Osteoblast (primary cell): Measurements from ENCODE around the gene SERINC3. TPM values are rescaled to one million over a fixed set of nuclear protein-coding genes. Genes with fewer than 3 reads are reported as not detected.
A peak's percentile ranks its signal among the peaks of the same experiment; 100 is the strongest.

Experiments used
- DNase-seq: peaks from one replicate; pipeline ENCODE4 v3.0.0; 2011; ENCODE audit warnings: low spot score, mixed read lengths; ENCODE audit not compliant: insufficient read length; ENCODE audit errors: missing footprints
- H2AFZ ChIP-seq: 2 replicates; pipeline ENCODE4 v1.6.0; 2011; ENCODE audit warnings: mild to moderate bottlenecking, low read length
- H3K27ac ChIP-seq: 2 replicates; pipeline ENCODE4 v1.5.1; 2011; ENCODE audit warnings: mild to moderate bottlenecking, low read depth, low read length, moderate library complexity
- H3K27me3 ChIP-seq: 2 replicates; pipeline ENCODE4 v1.6.0; 2012; ENCODE audit warnings: mild to moderate bottlenecking, control low read depth, inconsistent platforms, low read length, moderate library complexity; ENCODE audit not compliant: insufficient read depth
- H3K36me3 ChIP-seq: 2 replicates; pipeline ENCODE4 v1.5.1; 2011; ENCODE audit warnings: mild to moderate bottlenecking, low read length, control low read depth, moderate library complexity; ENCODE audit not compliant: insufficient read depth
- H3K4me1 ChIP-seq: 2 replicates; pipeline ENCODE4 v1.5.1; 2011; ENCODE audit warnings: mild to moderate bottlenecking, low read length, control low read depth, moderate library complexity; ENCODE audit not compliant: insufficient read depth
- H3K4me2 ChIP-seq: 2 replicates; pipeline ENCODE4 v1.6.0; 2011; ENCODE audit warnings: mild to moderate bottlenecking, low read length; ENCODE audit not compliant: insufficient read depth
- H3K4me3 ChIP-seq: fragments of 200-600 bp; sonication (generic); 3 replicates; pipeline ENCODE4 v1.5.1; 2012; ENCODE audit warnings: mild to moderate bottlenecking, low read length, inconsistent platforms; ENCODE audit not compliant: insufficient read depth
- H3K79me2 ChIP-seq: 2 replicates; pipeline ENCODE4 v1.6.0; 2012; ENCODE audit warnings: mild to moderate bottlenecking, low read length, control low read depth, inconsistent platforms; ENCODE audit not compliant: insufficient read depth
- H3K9me3 ChIP-seq: 2 replicates; pipeline ENCODE4 v1.5.1; 2011; ENCODE audit warnings: low read depth, low read length, control low read depth
- H4K20me1 ChIP-seq: 2 replicates; pipeline ENCODE4 v1.6.0; 2012; ENCODE audit warnings: mild to moderate bottlenecking, low read length, control low read depth; ENCODE audit not compliant: insufficient read depth
- total RNA-seq: library from RNA; depleted of rRNA; stranded (reverse); fragments of >200 nt; gene quantifications from 2 replicates; pipeline ENCODE4 v1.2.3, GENCODE V29; 2012
- TF ChIP-seq, protein P1 (sequence below): IDR thresholded peaks from 2 replicates; pipeline ENCODE4 v1.5.1; 2011; ENCODE audit warnings: mild to moderate bottlenecking, low read depth, low read length, moderate library complexity; ENCODE audit errors: extremely low read depth

Gene SERINC3
- total RNA-seq, 1 donor = 167 TPM

DNA sequence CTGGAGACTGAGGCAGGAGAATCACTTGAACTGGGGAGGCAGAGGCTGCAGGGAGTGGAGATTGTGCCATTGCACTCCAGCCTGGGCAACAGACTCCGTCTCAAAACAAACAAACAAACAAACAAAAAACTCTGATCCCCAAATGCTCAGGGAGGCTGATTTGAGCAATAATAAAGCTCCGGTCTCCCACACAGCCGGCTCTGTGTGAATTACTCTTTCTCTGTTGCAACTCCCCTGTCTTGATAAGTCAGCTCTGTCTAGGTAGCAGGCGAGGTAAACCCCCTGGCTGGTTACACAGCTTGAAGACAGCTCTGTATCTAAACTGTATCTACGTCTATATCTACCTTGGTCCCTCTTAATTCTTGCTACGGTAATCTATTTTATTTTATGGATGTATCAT lies 6.4 kb upstream of the SERINC3 start:
- H3K36me3 ChIP-seq = no peaks in the 10 kb centered on the region
- H2AFZ ChIP-seq = no peak overlapping the region
- H4K20me1 ChIP-seq = no peaks in the 10 kb centered on the region
- no peak overlapping the region for H3K4me3 ChIP-seq
- TF ChIP-seq, protein P1, sequence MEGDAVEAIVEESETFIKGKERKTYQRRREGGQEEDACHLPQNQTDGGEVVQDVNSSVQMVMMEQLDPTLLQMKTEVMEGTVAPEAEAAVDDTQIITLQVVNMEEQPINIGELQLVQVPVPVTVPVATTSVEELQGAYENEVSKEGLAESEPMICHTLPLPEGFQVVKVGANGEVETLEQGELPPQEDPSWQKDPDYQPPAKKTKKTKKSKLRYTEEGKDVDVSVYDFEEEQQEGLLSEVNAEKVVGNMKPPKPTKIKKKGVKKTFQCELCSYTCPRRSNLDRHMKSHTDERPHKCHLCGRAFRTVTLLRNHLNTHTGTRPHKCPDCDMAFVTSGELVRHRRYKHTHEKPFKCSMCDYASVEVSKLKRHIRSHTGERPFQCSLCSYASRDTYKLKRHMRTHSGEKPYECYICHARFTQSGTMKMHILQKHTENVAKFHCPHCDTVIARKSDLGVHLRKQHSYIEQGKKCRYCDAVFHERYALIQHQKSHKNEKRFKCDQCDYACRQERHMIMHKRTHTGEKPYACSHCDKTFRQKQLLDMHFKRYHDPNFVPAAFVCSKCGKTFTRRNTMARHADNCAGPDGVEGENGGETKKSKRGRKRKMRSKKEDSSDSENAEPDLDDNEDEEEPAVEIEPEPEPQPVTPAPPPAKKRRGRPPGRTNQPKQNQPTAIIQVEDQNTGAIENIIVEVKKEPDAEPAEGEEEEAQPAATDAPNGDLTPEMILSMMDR = no peak
- peaks cover 21% of the 10 kb centered on the region for H3K4me1 ChIP-seq
- H3K79me2 ChIP-seq = peaks cover 10% of the 10 kb centered on the region
- no peaks in the 10 kb centered on the region for H3K9me3 ChIP-seq
- H3K27ac ChIP-seq = no peak overlapping the region
- H3K4me2 ChIP-seq = no peak overlapping the region
- H3K27me3 ChIP-seq = no peaks in the 10 kb centered on the region
- DNase-seq = no peak

DNA sequence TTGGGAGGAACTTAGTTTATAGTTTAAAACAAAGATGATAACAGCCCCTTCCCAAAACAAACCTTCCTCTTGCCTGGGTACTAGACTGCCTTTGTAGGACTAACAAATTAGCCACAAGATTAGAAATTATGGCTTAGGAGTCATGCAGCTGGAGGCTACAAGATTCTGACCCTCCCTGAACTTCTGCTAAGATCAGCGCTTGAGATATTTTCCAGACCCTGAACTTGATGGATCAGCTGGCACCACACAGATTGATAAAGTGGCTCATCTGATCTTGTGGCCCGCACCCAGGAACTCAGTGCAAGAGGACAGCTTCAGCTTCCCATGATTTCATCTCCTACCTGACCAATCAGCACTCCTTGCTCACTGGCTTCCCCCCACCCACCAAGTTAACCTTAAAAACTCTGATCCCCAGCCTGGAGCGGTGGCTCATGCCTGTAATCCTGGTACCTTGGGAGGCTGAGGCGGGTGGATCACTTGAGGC lies 5.9 kb upstream of the SERINC3 start:
- no peaks in the 10 kb centered on the region for H4K20me1 ChIP-seq
- no peak overlapping the region for H3K4me3 ChIP-seq
- H3K4me1 ChIP-seq = peaks cover 17% of the 10 kb centered on the region
- TF ChIP-seq, protein P1 = no peak
- no peak overlapping the region for H3K27ac ChIP-seq
- no peak overlapping the region for H3K4me2 ChIP-seq
- no peak overlapping the region for H2AFZ ChIP-seq
- H3K9me3 ChIP-seq = no peaks in the 10 kb centered on the region
- H3K27me3 ChIP-seq = no peaks in the 10 kb centered on the region
- peaks cover 7% of the 10 kb centered on the region for H3K79me2 ChIP-seq
- DNase-seq = no peak
- H3K36me3 ChIP-seq = no peaks in the 10 kb centered on the region

DNA sequence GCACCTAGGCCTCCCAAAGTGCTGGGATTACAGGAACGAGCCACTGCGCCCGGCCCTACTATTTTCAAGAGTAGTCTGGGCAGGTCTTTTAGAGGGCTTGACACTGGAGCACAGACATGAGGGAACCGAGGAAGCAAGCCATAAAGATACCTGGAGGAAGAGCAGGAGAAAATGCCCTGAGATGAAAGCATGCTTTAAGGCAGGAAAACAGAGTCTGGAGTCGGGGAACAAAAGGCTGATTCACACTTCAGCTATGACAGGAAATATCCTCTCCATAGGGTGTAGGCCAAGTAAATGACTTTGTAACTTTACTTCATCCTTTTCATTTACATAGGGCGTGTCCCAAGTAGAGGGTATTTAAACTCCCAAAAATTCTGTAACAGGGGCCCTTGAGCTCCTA lies 4.3 kb upstream of the SERINC3 start:
- peak overlapping the region; percentile 66 for H2AFZ ChIP-seq
- DNase-seq = no peak
- no peak overlapping the region for H3K27ac ChIP-seq
- peaks cover 11% of the 10 kb centered on the region for H3K4me1 ChIP-seq
- H3K27me3 ChIP-seq = no peaks in the 10 kb centered on the region
- peak overlapping the region; percentile 10 for H3K4me2 ChIP-seq
- no peaks in the 10 kb centered on the region for H3K9me3 ChIP-seq
- TF ChIP-seq, protein P1 = no peak
- no peaks in the 10 kb centered on the region for H3K36me3 ChIP-seq
- H3K79me2 ChIP-seq = peaks cover 7% of the 10 kb centered on the region
- peaks cover 3% of the 10 kb centered on the region for H4K20me1 ChIP-seq
- H3K4me3 ChIP-seq = no peak overlapping the region

DNA sequence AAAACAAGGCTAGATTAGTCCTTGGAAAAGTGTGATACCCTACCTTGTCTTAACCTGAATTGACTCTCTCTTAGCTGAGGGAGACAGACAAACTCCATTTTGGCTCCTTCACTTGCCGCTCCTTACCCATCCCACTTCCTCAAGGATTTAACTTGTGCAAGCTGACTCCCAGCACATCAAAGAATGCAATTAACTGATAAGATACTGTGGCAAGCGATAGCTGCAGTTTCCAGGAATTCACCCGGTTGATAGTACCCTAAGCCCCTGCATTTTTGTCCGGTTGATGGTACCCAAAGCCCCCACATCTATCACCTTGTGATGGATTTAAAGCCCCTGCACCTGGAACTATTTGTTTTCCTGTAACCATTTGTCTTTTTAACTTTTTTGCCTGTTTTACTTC lies 1.9 kb upstream of the SERINC3 start:
- no peak overlapping the region for H2AFZ ChIP-seq
- DNase-seq = no peak
- no peak overlapping the region for H3K27ac ChIP-seq
- H3K36me3 ChIP-seq = no peaks in the 10 kb centered on the region
- H3K79me2 ChIP-seq = peaks cover 31% of the 10 kb centered on the region
- H4K20me1 ChIP-seq = peaks cover 17% of the 10 kb centered on the region
- no peak overlapping the region for H3K4me2 ChIP-seq
- H3K9me3 ChIP-seq = no peaks in the 10 kb centered on the region
- TF ChIP-seq, protein P1 = no peak
- H3K4me1 ChIP-seq = peaks cover 24% of the 10 kb centered on the region
- H3K4me3 ChIP-seq = no peak overlapping the region
- no peaks in the 10 kb centered on the region for H3K27me3 ChIP-seq
